RPMI7951 (cell line): Measurements from ENCODE around the gene MRPS6. TPM values are rescaled to one million over a fixed set of nuclear protein-coding genes. Genes with fewer than 3 reads are reported as not detected.
A peak's percentile ranks its signal among the peaks of the same experiment; 100 is the strongest.

Experiments used
- DNase-seq: peaks from one replicate; pipeline ENCODE4 v3.0.0-alpha.2; 2012; ENCODE audit warnings: low read depth
- total RNA-seq: library from RNA; depleted of rRNA; stranded (reverse); fragments of >200 nt; shearing (Covaris generic); gene quantifications from 2 replicates; pipeline ENCODE4 v1.2.3, GENCODE V29; 2014; rRNA removed

Gene MRPS6
- total RNA-seq, 1 experiment from 2014 or later = 21.1 TPM

- no peak for DNase-seq
Observed at GRCh38 chr21:34180407-34180806, 107.0 kb downstream of the MRPS6 start.

GRCh38 chr21:34180826-34181359 lies 107.5 kb downstream of the MRPS6 start:
- DNase-seq = peak; percentile 40

DNA sequence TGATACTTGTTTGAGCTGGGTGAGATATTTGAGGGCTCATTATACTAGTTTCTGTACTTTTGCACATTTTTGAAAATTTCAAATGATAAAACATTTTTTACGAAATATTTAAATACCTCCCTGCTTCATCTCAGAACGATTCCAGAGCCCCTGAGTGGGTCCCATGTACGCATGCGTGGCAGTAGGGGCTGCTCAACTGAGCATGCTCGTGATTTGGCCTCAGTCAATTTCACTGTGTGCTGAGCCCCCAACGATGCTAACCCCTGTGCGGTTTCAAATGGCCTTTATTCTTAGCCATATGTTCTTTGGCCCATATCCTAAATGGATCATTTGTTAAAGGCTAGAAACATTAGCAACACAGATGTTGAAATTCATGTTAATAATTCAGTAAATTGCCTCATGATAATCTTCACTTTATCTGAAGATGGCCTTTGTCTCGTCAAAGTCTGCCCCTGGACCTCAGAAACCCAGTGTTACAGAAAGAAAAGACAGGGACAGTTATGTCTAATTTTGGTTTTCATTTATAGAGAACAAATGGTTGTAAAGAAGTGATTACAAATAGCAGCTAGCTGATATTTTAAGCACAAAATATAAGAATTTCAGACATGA lies 108.2 kb downstream of the MRPS6 start:
- peak; percentile 24 for DNase-seq

GRCh38 chr21:34182436-34182835 lies 109.1 kb downstream of the MRPS6 start:
- no peak for DNase-seq

GRCh38 chr21:34183331-34183928 lies 110.1 kb downstream of the MRPS6 start:
- no peak for DNase-seq

DNA sequence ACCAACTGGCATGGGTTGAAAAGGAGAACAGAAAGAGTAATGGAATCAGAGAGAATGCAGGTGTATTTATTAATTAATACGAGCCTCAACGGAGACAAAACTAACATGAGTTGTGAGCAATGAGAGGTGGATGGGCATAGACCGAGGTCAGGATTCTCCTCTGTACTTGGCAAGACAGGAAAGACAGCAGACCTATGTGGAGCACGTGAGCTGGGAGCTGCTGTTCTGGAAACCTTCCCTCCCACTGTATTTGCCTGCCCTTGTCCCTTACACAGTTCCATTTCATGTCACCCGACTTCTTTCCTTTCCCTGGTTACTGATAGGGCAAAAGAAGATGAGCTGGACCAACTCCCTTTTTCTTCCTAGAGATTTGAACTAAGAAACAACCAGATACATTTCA lies 110.9 kb downstream of the MRPS6 start:
- DNase-seq = no peak

- no peak for DNase-seq
Observed at GRCh38 chr21:34185026-34185750, 111.8 kb downstream of the MRPS6 start.

- no peak for DNase-seq
Observed at GRCh38 chr21:34186109-34186719, 112.8 kb downstream of the MRPS6 start.

DNA sequence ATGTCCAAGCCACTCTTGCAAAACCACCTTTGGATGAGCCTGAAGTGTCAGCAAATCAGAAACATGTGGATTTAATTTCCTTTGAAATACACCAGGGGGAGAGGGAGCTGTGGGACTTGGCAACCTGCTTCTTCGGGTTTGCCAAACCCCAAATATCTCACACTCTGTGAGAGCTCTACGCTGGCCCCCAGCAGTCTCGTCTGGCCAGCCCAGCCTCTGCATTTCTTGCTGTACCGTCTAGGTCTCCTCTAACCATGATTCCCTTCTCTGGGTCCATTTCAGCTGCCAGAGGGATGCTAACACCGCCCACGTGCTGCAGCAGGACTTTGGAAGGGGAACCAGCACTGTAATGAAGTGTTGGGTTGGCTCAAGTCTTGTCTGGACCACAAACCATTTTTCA lies 114.6 kb downstream of the MRPS6 start:
- DNase-seq = peak; percentile 51

GRCh38 chr21:34189506-34189905 lies 116.1 kb downstream of the MRPS6 start:
- DNase-seq = no peak

DNA sequence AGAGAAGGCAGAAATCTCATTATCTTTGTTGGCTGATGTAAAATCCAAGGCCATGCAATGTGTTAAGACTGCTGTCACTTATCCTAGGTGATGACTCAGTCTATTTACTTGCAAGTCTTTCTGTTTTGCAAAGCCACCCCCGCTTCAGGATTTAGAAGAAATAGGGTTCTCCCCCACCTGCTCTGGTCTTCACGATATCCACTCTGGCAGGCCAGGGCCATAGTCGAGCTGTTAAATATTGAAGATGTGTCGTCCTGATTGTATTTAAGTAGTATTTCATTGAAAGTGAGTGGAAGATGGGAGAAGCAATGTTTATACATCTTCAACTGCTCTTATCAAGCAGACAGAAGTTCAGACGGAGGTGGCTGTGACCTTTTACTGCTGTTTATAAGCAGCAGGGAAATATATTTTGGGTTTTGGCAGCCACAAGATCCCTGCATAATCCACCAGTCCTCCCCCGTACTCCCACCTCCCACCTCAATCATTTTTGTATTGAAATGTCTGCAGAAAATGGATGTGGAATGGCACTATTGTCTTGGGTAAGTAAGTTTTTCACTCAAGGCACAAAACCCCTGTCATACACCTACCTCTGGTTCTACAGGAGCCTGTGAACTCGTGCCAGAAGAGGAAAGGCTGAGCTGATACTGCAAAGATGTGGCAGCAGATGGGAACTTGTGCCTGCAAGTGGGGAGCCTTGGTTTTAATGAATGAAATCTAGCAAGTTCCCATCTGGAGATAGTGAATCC lies 117.4 kb downstream of the MRPS6 start:
- DNase-seq = no peak

- DNase-seq = no peak
Observed at GRCh38 chr21:34191876-34192275, 118.5 kb downstream of the MRPS6 start.

Other genes starting within 250 kb of the MRPS6 start
- 198 and 209 TPM in 2 replicates for gene ATP5PO, start 157.8 kb upstream of the MRPS6 start, total RNA-seq
- 7.5 and 8.4 TPM in 2 replicates for gene SLC5A3, start within 50 bp of the MRPS6 start, total RNA-seq